Esophagus (tissue), 2 donors: ENCODE measurements around the gene DDIAS. TPM values are rescaled to one million over a fixed set of nuclear protein-coding genes. Genes with fewer than 3 reads are reported as not detected.
"Not testable (repeated sequence)": the region's sequence is repeated elsewhere in the genome, so short reads cannot be mapped to it uniquely, and the experiment has no call there.

Experiments used
- H3K27ac ChIP-seq, 2 donors: one replicate each; pipeline ENCODE4 v1.5.1; 2013; ENCODE audit warnings: low read depth in 2 of 2, mild to moderate bottlenecking in 2 of 2, inconsistent platforms in 1 of 2, low read length in 1 of 2, moderate library complexity in 1 of 2
- H3K27me3 ChIP-seq, 2 donors: one replicate each; pipeline ENCODE4 v1.6.1; 2013; ENCODE audit warnings: low read length in 2 of 2, control low read depth in 1 of 2, mild to moderate bottlenecking in 1 of 2; ENCODE audit not compliant: insufficient read depth in 2 of 2, control insufficient read depth in 1 of 2
- H3K36me3 ChIP-seq, 2 donors: one replicate each; pipeline ENCODE4 v1.6.1; 2013; ENCODE audit warnings: low read length in 1 of 2; ENCODE audit not compliant: control insufficient read depth in 2 of 2, insufficient read depth in 2 of 2
- H3K4me1 ChIP-seq, 2 donors: one replicate each; pipeline ENCODE4 v1.6.1; 2013; ENCODE audit warnings: low read length in 1 of 2; ENCODE audit not compliant: control insufficient read depth in 2 of 2, insufficient read depth in 2 of 2
- H3K4me3 ChIP-seq, 2 donors: one replicate each; pipeline ENCODE4 v1.5.1; 2013; ENCODE audit warnings: low read length in 2 of 2, mild to moderate bottlenecking in 2 of 2, low read depth in 1 of 2, moderate library complexity in 1 of 2
- H3K9me3 ChIP-seq, 2 donors: one replicate each; pipeline ENCODE4 v1.6.1; 2013; ENCODE audit warnings: mild to moderate bottlenecking in 2 of 2, low read depth in 1 of 2, low read length in 1 of 2, moderate library complexity in 1 of 2; ENCODE audit not compliant: control insufficient read depth in 2 of 2, insufficient read depth in 1 of 2
- WGBS, 2 donors: extraction: QIAGEN DNeasy Blood & Tissue Kit; methylation state at CpG; one replicate each; pipeline ENCODE4 v1.1.7; 2013; 5-methylcytosine and 5-hydroxymethylcytosine counted together
- polyA plus RNA-seq, 2 donors: library from polyadenylated mRNA; stranded (reverse); fragments of 200-250 nt; gene quantifications; one replicate each; pipeline ENCODE4 v1.2.3, GENCODE V29; 2013
- donor health status: healthy with polysubstance abuse.
- donor health status: Bipolar disorder and iron deficiency.

The DDIAS gene
- polyA plus RNA-seq, 2 donors, result 0.92 to 2.5 TPM

GRCh38 chr11:82909015-82909640 lies 7.6 kb downstream of the DDIAS start:
- Histone ChIP-seq H3K27me3 (no peaks in the 10 kb centered on the region), H3K27ac (no peak overlapping the region), H3K36me3 (no peaks in the 10 kb centered on the region), H3K4me1 (no peaks in the 10 kb centered on the region), H3K4me3 (no peak overlapping the region), H3K9me3 (no peaks in the 10 kb centered on the region)
- 81 to 83% methylated on average over 7 of the region's 7 CpGs for WGBS, 2 donors

- not testable (repeated sequence) for H3K27me3 ChIP-seq, H3K9me3 ChIP-seq, H3K36me3 ChIP-seq, H3K27ac ChIP-seq, H3K4me1 ChIP-seq, H3K4me3 ChIP-seq
- 92 to 96% methylated on average over 10 of the region's 10 CpGs for WGBS, 2 donors
Measured at GRCh38 chr11:82919786-82920185, 18.2 kb downstream of the DDIAS start.

DNA sequence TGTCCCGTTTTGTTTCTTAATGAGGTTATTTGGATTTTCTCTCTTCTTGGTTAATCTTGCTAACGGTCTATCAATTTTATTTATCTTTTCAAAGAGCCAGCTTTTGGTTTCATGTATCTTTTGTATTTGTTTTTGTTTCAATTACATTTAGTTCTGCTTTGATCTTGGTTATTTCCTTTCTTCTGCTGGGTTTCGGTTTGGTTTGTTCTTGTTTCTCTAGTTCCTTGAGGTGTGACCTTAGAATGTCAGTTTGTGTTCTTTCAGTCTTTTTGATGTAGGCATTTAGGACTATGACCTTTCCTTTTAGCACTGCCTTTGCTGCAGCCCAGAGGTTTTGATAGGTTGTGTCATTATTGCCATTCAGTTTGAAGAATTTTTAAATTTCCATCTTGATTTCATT lies 18.7 kb downstream of the DDIAS start:
- H3K9me3 ChIP-seq, H3K36me3 ChIP-seq, H3K27me3 ChIP-seq, H3K27ac ChIP-seq, H3K4me3 ChIP-seq, H3K4me1 ChIP-seq: not testable (repeated sequence)
- 47 to 58% methylated on average over 3 of the region's 3 CpGs for WGBS, 2 donors

DNA sequence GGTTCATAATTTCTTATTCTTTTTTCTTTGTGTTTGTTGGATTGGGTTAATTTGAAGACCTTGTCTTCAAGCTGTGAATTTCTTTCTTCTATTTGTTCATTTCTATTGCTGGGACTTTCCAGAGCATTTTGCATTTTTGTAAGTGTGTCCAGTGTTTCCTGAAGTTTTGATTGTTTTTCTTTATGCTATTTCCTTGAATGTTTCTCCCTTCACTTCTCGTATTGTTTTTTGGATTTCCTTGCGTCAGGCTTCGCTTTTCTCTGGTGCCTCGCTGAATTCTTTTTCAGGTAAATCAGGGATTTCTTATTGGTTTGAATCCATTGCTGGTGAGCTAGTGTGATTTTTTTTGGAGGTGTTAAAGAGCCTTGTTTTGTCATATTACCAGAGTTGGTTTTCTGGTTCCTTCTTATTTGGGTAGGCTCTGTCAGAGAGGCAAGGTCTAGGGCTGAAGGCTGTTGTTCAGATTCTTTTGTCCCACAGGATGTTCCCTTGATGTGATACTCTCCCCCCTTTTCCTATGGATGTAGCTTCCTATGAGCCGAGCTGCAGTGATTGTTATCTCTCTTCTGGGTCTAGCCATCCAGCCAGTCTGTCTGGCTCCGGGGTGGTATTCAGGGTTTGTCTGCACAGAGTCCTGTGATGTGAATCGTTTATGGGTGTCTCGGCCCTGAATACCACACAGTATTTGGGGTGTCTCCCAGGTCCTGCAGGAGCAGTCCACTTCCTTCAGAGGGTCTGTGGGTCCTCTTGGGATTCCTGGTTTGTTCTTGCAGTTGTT lies 21.0 kb downstream of the DDIAS start:
- H3K4me1 ChIP-seq, H3K27ac ChIP-seq, H3K27me3 ChIP-seq, H3K36me3 ChIP-seq, H3K4me3 ChIP-seq, H3K9me3 ChIP-seq: not testable (repeated sequence)
- WGBS, 2 donors, result 83 to 85% methylated on average over 8 of the region's 8 CpGs

DNA sequence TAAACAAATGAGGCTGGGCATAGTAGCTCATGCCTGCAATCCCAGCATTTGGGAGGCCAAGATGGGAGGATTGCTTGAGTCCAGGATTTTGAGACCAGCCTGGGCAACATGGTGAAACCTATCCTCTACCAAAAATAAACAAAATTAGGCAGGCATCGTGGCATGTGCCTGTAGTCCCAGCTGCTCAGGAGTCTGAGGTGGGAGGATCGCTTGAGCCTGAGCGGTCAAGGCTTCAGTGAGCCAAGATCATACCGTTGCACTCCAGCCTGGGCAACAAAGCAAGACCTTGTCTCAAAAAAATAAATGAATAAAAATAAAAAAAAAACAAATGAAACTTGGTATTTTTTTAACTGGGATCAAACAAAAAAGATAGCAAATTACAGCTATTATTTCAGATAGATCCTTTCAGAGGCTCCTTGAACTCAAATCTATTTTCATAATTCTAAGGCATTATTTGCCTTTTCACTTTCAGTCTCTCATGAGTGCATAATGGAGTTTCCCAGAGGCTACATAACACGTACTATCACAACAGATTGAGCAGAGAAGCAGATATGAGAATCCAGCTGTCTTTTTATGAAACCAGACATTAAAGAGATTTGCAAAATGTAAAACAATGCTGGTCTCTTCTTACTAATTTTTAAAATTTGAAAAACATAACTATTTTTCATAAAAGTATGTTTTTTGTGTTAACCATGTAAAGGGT lies 23.1 kb downstream of the DDIAS start:
- Histone ChIP-seq H3K4me1 (no peaks in the 10 kb centered on the region), H3K27me3 (no peaks in the 10 kb centered on the region), H3K27ac (no peak overlapping the region), H3K9me3 (no peaks in the 10 kb centered on the region), H3K36me3 (no peaks in the 10 kb centered on the region), H3K4me3 (no peak overlapping the region)
- 93% methylated on average over 5 of the region's 5 CpGs for WGBS, 2 donors

DNA sequence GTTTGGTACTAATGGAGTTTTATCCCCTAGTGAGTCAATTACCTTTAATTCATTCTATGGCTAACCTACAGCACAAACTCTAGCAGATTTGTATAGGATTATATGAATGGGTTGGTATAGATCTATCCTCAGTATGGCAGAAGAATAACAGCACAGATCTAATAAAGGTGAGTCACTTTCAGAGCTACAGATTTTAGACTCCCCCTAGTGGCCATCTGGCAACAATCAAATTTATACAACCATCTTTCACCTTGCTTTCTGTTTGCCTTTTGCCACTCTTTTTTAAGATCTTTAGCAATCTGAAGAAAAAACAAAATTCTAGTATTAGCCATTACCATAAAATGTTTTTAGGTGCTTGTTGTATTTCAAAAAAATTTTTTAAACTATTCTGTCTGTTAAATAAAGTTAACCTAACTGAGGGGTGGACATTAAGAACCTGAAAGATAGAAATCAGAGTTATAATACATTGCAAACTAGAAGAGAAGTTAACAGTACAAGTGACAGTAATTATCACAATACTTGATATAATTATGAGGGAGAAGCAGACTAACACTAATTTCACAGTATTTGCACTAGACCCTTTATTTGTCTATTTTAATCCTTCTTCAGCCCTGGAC lies 25.8 kb downstream of the DDIAS start:
- Histone ChIP-seq H3K27me3 (no peaks in the 10 kb centered on the region), H3K9me3 (no peaks in the 10 kb centered on the region), H3K4me1 (no peaks in the 10 kb centered on the region), H3K27ac (no peak overlapping the region), H3K36me3 (no peaks in the 10 kb centered on the region), H3K4me3 (no peak overlapping the region)

- Histone ChIP-seq H3K9me3 (no peaks in the 10 kb centered on the region), H3K4me1 (no peaks in the 10 kb centered on the region), H3K27ac (no peak overlapping the region), H3K27me3 (no peaks in the 10 kb centered on the region), H3K4me3 (no peak overlapping the region), H3K36me3 (no peaks in the 10 kb centered on the region)
- 92 to 97% methylated on average over 7 to 9 of the region's 10 CpGs for WGBS, 2 donors
Measured at GRCh38 chr11:82929121-82929520, 27.6 kb downstream of the DDIAS start.

DNA sequence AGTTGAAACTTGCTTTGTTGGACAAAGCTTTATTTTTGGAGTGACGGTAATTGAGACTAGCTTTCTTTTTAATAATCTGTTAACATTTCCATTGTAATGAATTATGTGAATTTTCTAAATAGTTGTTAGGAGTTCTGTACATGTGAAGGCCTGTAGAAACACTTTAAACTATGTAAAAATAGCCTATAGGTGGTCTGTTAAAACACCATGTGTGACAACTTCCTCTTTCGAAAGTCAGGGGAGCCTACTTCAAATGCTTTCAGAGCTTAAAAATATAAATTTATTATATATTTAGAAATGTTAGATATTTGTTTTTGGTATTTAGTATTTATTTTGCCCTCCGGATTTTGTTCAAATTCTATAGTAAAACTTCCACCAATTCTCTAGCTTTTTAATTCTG lies 28.7 kb downstream of the DDIAS start:
- Histone ChIP-seq H3K4me1 (no peaks in the 10 kb centered on the region), H3K27ac (no peak overlapping the region), H3K36me3 (no peaks in the 10 kb centered on the region), H3K9me3 (no peaks in the 10 kb centered on the region), H3K4me3 (no peak overlapping the region), H3K27me3 (no peaks in the 10 kb centered on the region)
- WGBS, 2 donors, result 79 to 91% methylated on average over 3 of the region's 3 CpGs

GRCh38 chr11:82930734-82931133 lies 29.2 kb downstream of the DDIAS start:
- no peaks in the 10 kb centered on the region for H3K36me3 ChIP-seq
- WGBS, 2 donors, result 76 to 80% methylated on average over 2 of the region's 2 CpGs
- H3K9me3 ChIP-seq, result no peaks in the 10 kb centered on the region
- no peak overlapping the region for H3K27ac ChIP-seq
- no peaks in the 10 kb centered on the region for H3K27me3 ChIP-seq
- H3K4me1 ChIP-seq, result no peaks in the 10 kb centered on the region
- H3K4me3 ChIP-seq, result no peak overlapping the region
